CD4-positive, alpha-beta memory T cell (primary cell): ENCODE measurements around the gene CBFA2T3. TPM values are rescaled to one million over a fixed set of nuclear protein-coding genes. Genes with fewer than 3 reads are reported as not detected.

Experiments used
- CTCF ChIA-PET: fragments of 350-600 bp; sonication (Branson Sonifier 250); formaldehyde crosslinking; loops from one replicate; lab custom pipeline; 2021; ENCODE audit warnings: inconsistent platforms; ENCODE audit not compliant: partially characterized antibody; lab: Charles Lee
- POLR2A ChIA-PET: fragments of 350-600 bp; sonication (Branson Sonifier 250); formaldehyde crosslinking; loops from one replicate; lab custom pipeline; 2021; ENCODE audit not compliant: partially characterized antibody; lab: Charles Lee
- DNase-seq, 5 donors: peaks; one replicate each; pipeline versions ENCODE4 v3.0.0 to v3.0.0-alpha.2; 2020 to 2022; ENCODE audit warnings: mixed read lengths in 1 of 5
- H3K27ac ChIP-seq: one replicate; pipeline ENCODE4 v1.7.0; 2013; ENCODE audit warnings: low read depth, low read length
- H3K27me3 ChIP-seq: 2 replicates; pipeline ENCODE4 v1.7.0; 2013; ENCODE audit warnings: mild to moderate bottlenecking, low read length, moderate library complexity; ENCODE audit not compliant: insufficient read depth
- H3K36me3 ChIP-seq: 2 replicates; pipeline ENCODE4 v1.7.0; 2013; ENCODE audit warnings: mild to moderate bottlenecking, low read length, moderate library complexity; ENCODE audit not compliant: insufficient read depth
- H3K4me1 ChIP-seq: 2 replicates; pipeline ENCODE4 v1.7.0; 2013; ENCODE audit warnings: mild to moderate bottlenecking, low read length, moderate library complexity; ENCODE audit not compliant: insufficient read depth
- H3K4me3 ChIP-seq, 2 donors: one replicate each; pipeline ENCODE4 v1.7.0; 2013; ENCODE audit warnings: low read length in 2 of 2, mild to moderate bottlenecking in 1 of 2
- H3K9me3 ChIP-seq, 2 donors: one replicate each; pipeline ENCODE4 v1.7.0; 2013; ENCODE audit warnings: low read length in 2 of 2, control low read depth in 1 of 2; ENCODE audit not compliant: control insufficient read depth in 1 of 2
- H3K27ac Mint-ChIP-seq, 7 donors: one replicate each; pipeline ENCODE4 v1.8.0; 2020 to 2021; ENCODE audit warnings: mixed read lengths in 7 of 7, mild to moderate bottlenecking in 6 of 7, inconsistent platforms in 3 of 7, moderate library complexity in 3 of 7
- H3K27me3 Mint-ChIP-seq, 2 donors: one replicate each; pipeline ENCODE4 v1.8.0; 2020 to 2021; ENCODE audit warnings: mixed read lengths in 2 of 2
- H3K36me3 Mint-ChIP-seq, 2 donors: one replicate each; pipeline ENCODE4 v1.8.0; 2020 to 2021; ENCODE audit warnings: mixed read lengths in 2 of 2, inconsistent platforms in 1 of 2, mild to moderate bottlenecking in 1 of 2
- H3K4me1 Mint-ChIP-seq, 4 donors: one replicate each; pipeline ENCODE4 v1.8.0; 2020 to 2021; ENCODE audit warnings: mixed read lengths in 4 of 4, mild to moderate bottlenecking in 1 of 4
- H3K4me3 Mint-ChIP-seq, 8 donors: one replicate each; pipeline ENCODE4 v1.8.0; 2020 to 2021; ENCODE audit warnings: mixed read lengths in 8 of 8, mild to moderate bottlenecking in 7 of 8, moderate library complexity in 6 of 8, inconsistent platforms in 3 of 8
- H3K9me3 Mint-ChIP-seq, 8 donors: one replicate each; pipeline ENCODE4 v1.8.0; 2020 to 2021; ENCODE audit warnings: mixed read lengths in 8 of 8, mild to moderate bottlenecking in 5 of 8, inconsistent platforms in 3 of 8, moderate library complexity in 1 of 8
- intact Hi-C: fragments of 100-400 bp; cut with micrococcal nuclease; formaldehyde crosslinking; loops from one replicate; pipeline ENCODE4 v1.15.1; 2023
- polyA plus RNA-seq, 2 donors: library from polyadenylated mRNA; unstranded; fragments of 300-500 nt; fragmentation: Illumina TruSeq; gene quantifications; one replicate each; pipeline ENCODE4 v1.2.3, GENCODE V29; 2021
- total RNA-seq, 2 experiments: library from RNA; stranded (reverse); gene quantifications; one replicate each; pipeline ENCODE4 v1.2.3, GENCODE V29; 2021

Gene CBFA2T3
- total and polyA plus RNA-seq, 4 experiments from 2014 or later, result 0.11 to 0.14 TPM; not detected in 2

- ChIA-PET POLR2A (no interaction called here), CTCF (no interaction called here)
- peak in 1 of 5 donors; percentile 2 for DNase-seq
- Histone ChIP-seq H3K4me3 (no peak overlapping the region), H3K27me3 (peaks cover 14% of the 10 kb centered on the region), H3K27ac (no peak overlapping the region), H3K4me1 (peaks cover 13% of the 10 kb centered on the region), H3K9me3 (no peaks in the 10 kb centered on the region), H3K36me3 (no peaks in the 10 kb centered on the region)
- no peaks in the 10 kb centered on the region for H3K36me3 Mint-ChIP-seq
- no peaks in the 10 kb centered on the region for H3K9me3 Mint-ChIP-seq
- H3K27ac Mint-ChIP-seq, result no peak overlapping the region
- H3K4me3 Mint-ChIP-seq, result no peak overlapping the region
- intact Hi-C loops, result no loop called here
- peaks cover 0 to 14% (median 9%) of the 10 kb centered on the region in 4 donors for H3K4me1 Mint-ChIP-seq
- H3K27me3 Mint-ChIP-seq, result peaks cover 16 to 28% of the 10 kb centered on the region in 2 donors
These were observed 38.8 kb downstream of the CBFA2T3 start for GRCh38 chr16:88938119-88938776.

GRCh38 chr16:88937206-88937621 is 39.8 kb downstream of the CBFA2T3 start:
- no peak for DNase-seq
- Mint-ChIP-seq H3K4me3 (no peak overlapping the region), H3K36me3 (no peaks in the 10 kb centered on the region), H3K27ac (no peak overlapping the region), H3K9me3 (no peaks in the 10 kb centered on the region), H3K4me1 (peaks cover 0 to 13% (median 9%) of the 10 kb centered on the region in 4 donors), H3K27me3 (peaks cover 15 to 21% of the 10 kb centered on the region in 2 donors)
- no peak overlapping the region for H3K27ac ChIP-seq
- H3K4me3 ChIP-seq, result no peak overlapping the region
- ChIA-PET POLR2A (no interaction called here), CTCF (no interaction called here)
- no peaks in the 10 kb centered on the region for H3K36me3 ChIP-seq
- H3K4me1 ChIP-seq, result peaks cover 12% of the 10 kb centered on the region
- peaks cover 4% of the 10 kb centered on the region for H3K27me3 ChIP-seq
- intact Hi-C loops, result no loop called here
- H3K9me3 ChIP-seq, result no peaks in the 10 kb centered on the region

DNA sequence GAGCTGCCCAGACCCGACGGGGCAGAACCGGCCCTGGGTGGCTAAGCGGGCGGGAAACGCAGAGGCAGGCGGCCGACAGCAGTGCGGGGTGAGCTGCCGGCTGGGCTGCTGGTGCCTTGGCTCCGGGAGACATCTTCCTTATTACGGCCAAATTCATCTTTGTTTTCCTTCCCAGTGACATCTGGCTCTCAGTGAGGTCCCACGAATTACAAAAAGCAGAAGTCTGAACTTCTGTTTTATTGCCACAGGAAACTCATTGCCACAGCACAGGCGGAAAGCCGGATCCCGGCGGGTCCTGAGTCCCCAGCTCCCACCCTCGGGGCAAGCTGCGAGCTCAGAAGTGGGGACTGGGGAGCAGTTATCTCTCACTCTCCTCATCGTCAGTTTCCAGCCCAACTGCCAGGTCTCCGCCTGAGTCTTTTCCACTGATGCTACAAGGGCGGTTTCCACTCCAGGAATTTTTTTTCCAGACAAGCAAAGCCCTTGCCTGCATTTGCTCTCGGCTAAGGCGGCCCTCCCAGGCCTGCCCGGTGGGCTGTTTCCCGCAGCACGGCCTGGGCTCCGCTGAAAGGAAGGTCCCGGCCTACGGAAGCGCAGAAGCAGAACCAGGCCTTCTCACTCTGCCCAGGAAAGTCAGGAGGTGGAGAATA is 40.3 kb downstream of the CBFA2T3 start:
- Histone ChIP-seq H3K4me3 (no peak overlapping the region), H3K27me3 (no peaks in the 10 kb centered on the region), H3K9me3 (no peaks in the 10 kb centered on the region), H3K36me3 (no peaks in the 10 kb centered on the region), H3K4me1 (peaks cover 8% of the 10 kb centered on the region), H3K27ac (no peak overlapping the region)
- POLR2A ChIA-PET, result no interaction called here
- intact Hi-C loops, result no loop called here
- no peak overlapping the region for H3K4me3 Mint-ChIP-seq
- no peaks in the 10 kb centered on the region for H3K36me3 Mint-ChIP-seq
- H3K4me1 Mint-ChIP-seq, result peaks cover 0 to 9% (median 7%) of the 10 kb centered on the region in 4 donors
- H3K27ac Mint-ChIP-seq, result no peak overlapping the region
- H3K9me3 Mint-ChIP-seq, result no peaks in the 10 kb centered on the region
- CTCF ChIA-PET, result no interaction called here
- peaks cover 15 to 19% of the 10 kb centered on the region in 2 donors for H3K27me3 Mint-ChIP-seq
- no peak for DNase-seq

- no peaks in the 10 kb centered on the region for H3K36me3 ChIP-seq
- CTCF ChIA-PET, result interaction anchor here (0.6 kb wide), 1 partner anchor 282 kb away, joined by 3 read pairs; the partner anchor contains the start of gene ZNF778
- Mint-ChIP-seq H3K27ac (no peak overlapping the region), H3K27me3 (peaks cover 15 to 19% of the 10 kb centered on the region in 2 donors), H3K4me3 (peak overlapping the region in 1 of 8 donors; percentile 15), H3K4me1 (peaks cover 0 to 9% (median 7%) of the 10 kb centered on the region in 4 donors), H3K36me3 (no peaks in the 10 kb centered on the region), H3K9me3 (no peaks in the 10 kb centered on the region)
- intact Hi-C loops, result no loop called here
- H3K4me3 ChIP-seq, result no peak overlapping the region
- peaks cover 8% of the 10 kb centered on the region for H3K4me1 ChIP-seq
- POLR2A ChIA-PET, result no interaction called here
- no peaks in the 10 kb centered on the region for H3K27me3 ChIP-seq
- H3K9me3 ChIP-seq, result no peaks in the 10 kb centered on the region
- no peak overlapping the region for H3K27ac ChIP-seq
- no peak for DNase-seq
These were observed 40.9 kb downstream of the CBFA2T3 start for GRCh38 chr16:88936008-88936555.

DNA sequence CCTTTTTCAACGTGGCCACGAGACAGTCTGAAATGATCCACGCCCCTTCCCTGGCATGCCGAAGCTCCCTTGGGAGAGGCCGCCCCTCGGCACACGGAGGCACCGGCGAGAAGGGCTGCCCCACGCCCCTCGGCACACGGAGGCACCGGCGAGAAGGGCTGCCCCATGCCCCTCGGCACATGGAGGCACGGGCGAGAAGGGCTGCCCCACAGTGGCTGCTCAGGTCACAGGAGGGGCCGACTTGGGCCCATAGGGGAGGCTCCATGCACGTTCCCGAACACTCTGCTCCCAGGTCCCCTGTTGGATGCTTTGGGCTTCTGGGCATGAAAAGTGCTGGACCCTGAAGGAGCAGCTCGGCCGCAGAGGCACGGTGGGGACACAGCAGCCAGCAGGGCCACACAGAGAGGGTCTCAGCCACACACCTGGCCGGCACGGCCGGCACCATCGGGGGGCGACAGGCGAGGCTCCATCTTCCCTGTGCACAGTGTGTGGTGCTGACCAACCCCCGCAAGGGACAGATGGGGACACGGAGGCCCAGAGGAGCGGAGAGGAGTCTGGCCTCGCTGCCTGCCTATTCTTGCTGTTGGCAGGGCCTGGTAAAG is 42.8 kb downstream of the CBFA2T3 start:
- no peak overlapping the region for H3K27ac Mint-ChIP-seq
- H3K4me3 Mint-ChIP-seq, result no peak overlapping the region
- H3K36me3 Mint-ChIP-seq, result no peaks in the 10 kb centered on the region
- CTCF ChIA-PET, result no interaction called here
- peaks cover 10 to 14% of the 10 kb centered on the region in 2 donors for H3K27me3 Mint-ChIP-seq
- H3K4me1 ChIP-seq, result no peaks in the 10 kb centered on the region
- no peaks in the 10 kb centered on the region for H3K9me3 Mint-ChIP-seq
- no peak for DNase-seq
- H3K27ac ChIP-seq, result no peak overlapping the region
- H3K9me3 ChIP-seq, result no peaks in the 10 kb centered on the region
- intact Hi-C loops, result no loop called here
- peaks cover 0 to 5% (median 3%) of the 10 kb centered on the region in 4 donors for H3K4me1 Mint-ChIP-seq
- POLR2A ChIA-PET, result no interaction called here
- H3K36me3 ChIP-seq, result no peaks in the 10 kb centered on the region
- no peaks in the 10 kb centered on the region for H3K27me3 ChIP-seq
- no peak overlapping the region for H3K4me3 ChIP-seq

DNA sequence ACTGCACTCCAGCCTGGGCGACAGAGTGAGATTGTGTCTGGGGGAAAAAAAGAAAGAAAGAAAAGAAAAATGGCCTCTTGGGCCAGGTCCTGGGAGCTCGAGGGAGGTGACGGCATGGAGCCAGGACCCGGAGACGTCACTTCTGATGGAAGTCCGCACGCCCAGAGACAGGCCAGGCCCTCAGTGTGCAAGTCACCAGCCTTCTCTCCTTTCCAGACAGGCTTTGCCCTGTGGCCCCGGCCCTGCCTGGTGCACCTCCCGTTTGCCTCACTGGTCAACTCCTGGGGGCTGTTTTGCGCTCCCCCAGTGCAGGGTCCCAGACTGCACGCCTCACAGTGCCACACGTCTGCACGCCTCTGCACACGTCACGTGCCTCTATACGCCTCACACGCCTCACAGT is 44.1 kb downstream of the CBFA2T3 start:
- no peaks in the 10 kb centered on the region for H3K4me1 Mint-ChIP-seq
- POLR2A ChIA-PET, result no interaction called here
- CTCF ChIA-PET, result interaction anchor here (0.7 kb wide), 1 partner anchor 15 kb away, joined by 4 read pairs; no protein-coding TSS in a partner anchor

DNA sequence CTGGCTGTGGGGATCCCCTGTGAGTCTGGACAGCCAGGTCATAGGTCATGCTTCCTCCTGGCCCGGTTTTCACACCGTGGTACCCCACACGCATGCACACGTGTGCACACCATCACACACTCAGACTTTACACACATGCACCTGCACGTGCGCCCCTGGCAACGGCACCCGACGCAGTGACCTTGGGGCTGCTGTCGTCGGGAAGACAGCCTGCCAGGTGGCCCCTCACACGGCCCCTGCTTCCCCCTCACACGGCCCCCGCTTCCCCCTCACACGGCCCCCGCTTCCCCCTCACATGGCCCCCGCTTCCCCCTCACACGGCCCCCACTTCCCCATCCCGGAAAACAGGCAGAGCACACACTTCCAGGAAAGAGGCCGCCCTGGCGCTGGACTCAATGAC is 45.1 kb downstream of the CBFA2T3 start:
- Mint-ChIP-seq H3K4me1 (no peaks in the 10 kb centered on the region), H3K27ac (no peak overlapping the region), H3K27me3 (peaks cover 1 to 3% of the 10 kb centered on the region in 2 donors), H3K4me3 (no peak overlapping the region), H3K9me3 (no peaks in the 10 kb centered on the region), H3K36me3 (no peaks in the 10 kb centered on the region)
- Histone ChIP-seq H3K4me1 (no peaks in the 10 kb centered on the region), H3K27ac (no peak overlapping the region), H3K27me3 (no peaks in the 10 kb centered on the region), H3K9me3 (no peaks in the 10 kb centered on the region), H3K36me3 (no peaks in the 10 kb centered on the region), H3K4me3 (no peak overlapping the region)
- DNase-seq, result no peak
- ChIA-PET POLR2A (no interaction called here), CTCF (no interaction called here)
- intact Hi-C loops, result no loop called here

More for the DNA sequence above, 44.1 kb downstream of the CBFA2T3 start:
- H3K4me3 ChIP-seq, result no peak overlapping the region
- no peaks in the 10 kb centered on the region for H3K4me1 ChIP-seq
- no peaks in the 10 kb centered on the region for H3K36me3 ChIP-seq
- H3K27ac ChIP-seq, result no peak overlapping the region
- DNase-seq, result no peak
- Mint-ChIP-seq H3K27me3 (peaks cover 7 to 9% of the 10 kb centered on the region in 2 donors), H3K27ac (no peak overlapping the region), H3K9me3 (no peaks in the 10 kb centered on the region), H3K36me3 (no peaks in the 10 kb centered on the region), H3K4me3 (no peak overlapping the region)
- no peaks in the 10 kb centered on the region for H3K27me3 ChIP-seq
- intact Hi-C loops, result no loop called here
- no peaks in the 10 kb centered on the region for H3K9me3 ChIP-seq
